ENCODE data around the gene HNRNPA1. TPM values are rescaled to one million over a fixed set of nuclear protein-coding genes. Genes with fewer than 3 reads are reported as not detected.

The HNRNPA1 gene
- total and polyA plus RNA-seq, 11 donors = 129 to 735 (median 396) TPM

GRCh38 chr12:54258201-54258681, 22.3 kb upstream of the HNRNPA1 start:
- no peak for DNase-seq
- Histone ChIP-seq H3K4me1 (peaks cover 2 to 64% (median 48%) of the 10 kb centered on the region in 12 donors), H3K27ac (peak overlapping the region; percentile 15 to 97 (median 81)), H3K4me3 (peak overlapping the region in 4 of 12 donors; percentile 50 to 59 (median 54)), H3K36me3 (peaks cover 0 to 45% (median 34%) of the 10 kb centered on the region in 9 donors), H3K9me3 (no peaks in the 10 kb centered on the region), H3K27me3 (no peaks in the 10 kb centered on the region)
- TF ChIP-seq, protein P1, sequence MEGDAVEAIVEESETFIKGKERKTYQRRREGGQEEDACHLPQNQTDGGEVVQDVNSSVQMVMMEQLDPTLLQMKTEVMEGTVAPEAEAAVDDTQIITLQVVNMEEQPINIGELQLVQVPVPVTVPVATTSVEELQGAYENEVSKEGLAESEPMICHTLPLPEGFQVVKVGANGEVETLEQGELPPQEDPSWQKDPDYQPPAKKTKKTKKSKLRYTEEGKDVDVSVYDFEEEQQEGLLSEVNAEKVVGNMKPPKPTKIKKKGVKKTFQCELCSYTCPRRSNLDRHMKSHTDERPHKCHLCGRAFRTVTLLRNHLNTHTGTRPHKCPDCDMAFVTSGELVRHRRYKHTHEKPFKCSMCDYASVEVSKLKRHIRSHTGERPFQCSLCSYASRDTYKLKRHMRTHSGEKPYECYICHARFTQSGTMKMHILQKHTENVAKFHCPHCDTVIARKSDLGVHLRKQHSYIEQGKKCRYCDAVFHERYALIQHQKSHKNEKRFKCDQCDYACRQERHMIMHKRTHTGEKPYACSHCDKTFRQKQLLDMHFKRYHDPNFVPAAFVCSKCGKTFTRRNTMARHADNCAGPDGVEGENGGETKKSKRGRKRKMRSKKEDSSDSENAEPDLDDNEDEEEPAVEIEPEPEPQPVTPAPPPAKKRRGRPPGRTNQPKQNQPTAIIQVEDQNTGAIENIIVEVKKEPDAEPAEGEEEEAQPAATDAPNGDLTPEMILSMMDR (IDR thresholded peaks at IDR 0.05) = no peak
- no peak for TF ChIP-seq POLR2A (IDR thresholded peaks at IDR 0.05)
- intact Hi-C loops (cut with DNase I) = loop anchor here in 4 of 10 donors (2.0 to 10.0 kb wide), 3 partner anchors 21 to 107 kb away; partner anchors contain the start of genes COPZ1 (in 2 of the 4) and GPR84 (in 2 of the 4)
- peak in 2 of 4 donors; percentile 38 to 51 for ATAC-seq

DNA sequence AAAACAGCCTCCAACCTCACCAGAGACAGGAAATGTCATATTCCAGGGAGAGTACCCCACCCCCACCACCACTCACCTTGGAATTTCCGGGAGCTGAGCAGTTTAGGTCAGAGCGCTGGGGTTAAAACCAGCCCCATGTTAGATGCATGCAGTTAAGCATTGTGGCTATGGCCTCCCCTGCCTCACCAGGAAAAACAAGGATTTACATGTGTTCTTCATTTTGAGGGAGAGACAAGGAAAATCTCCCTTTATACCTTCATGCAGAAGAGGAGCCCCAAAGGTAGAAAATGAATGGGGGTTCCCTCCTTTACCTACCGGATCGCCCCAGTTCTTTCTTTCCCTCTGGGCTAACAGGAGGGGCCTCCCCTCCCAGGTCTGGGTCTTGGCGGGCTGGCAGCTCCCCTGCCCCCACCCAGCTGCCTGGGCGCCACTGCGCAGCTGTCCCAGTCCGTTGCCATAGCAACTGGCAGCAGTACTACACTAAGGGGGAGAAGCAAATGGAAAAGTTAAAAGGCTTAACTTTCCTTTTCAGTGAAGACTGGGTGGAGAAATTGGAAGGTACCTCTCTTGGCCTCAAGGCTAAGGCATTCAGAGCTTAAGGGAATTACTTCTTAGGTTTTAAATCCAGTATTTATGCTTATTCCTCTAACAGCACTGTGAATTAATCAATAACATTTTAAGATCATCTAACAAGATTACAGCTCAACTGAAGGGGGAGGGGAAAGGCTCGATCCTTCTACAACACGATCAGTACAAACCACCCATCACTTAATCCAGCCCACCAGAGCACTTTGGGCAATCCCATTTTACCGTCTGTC, 21.1 kb upstream of the HNRNPA1 start:
- intact Hi-C loops (cut with DNase I) = loop anchor here in 5 of 10 donors (2.0 to 10.0 kb wide), 3 partner anchors 19 to 105 kb away; partner anchors contain the start of genes COPZ1 (in 2 of the 5) and GPR84 (in 2 of the 5)
- peak; percentile 86 to 95 (median 92) for ATAC-seq

DNA sequence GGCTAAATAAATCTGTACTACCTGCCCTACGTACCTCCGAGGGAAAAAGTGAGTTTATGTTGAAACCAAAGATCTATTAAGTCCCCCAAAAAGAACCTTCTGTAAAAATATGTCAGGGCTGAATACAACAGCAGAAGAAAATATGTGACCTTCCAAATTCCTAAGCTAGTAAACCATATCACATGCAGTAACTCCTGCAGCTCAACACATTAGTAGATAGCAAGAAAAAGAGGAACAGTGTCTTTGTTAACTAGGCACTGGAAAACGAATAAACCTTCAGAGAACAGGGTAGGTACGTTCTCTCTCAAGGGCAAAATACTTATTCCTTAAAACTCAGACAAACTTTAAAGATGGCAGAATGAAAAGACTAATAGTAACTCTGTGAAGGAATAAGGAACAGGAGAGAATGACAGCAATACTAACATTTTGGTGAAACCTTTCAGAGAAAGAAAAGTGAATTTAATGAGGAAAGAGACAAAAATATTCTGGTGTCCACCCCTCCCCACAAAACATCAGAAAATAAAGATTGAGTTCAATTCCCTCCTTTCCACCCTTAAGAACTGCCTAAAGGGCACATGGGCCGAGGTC, 18.6 kb upstream of the HNRNPA1 start:
- intact Hi-C loops (cut with DNase I) = loop anchor here in 1 of 10 donors (2.0 kb wide), 1 partner anchor 17 kb away; no protein-coding TSS in a partner anchor
- Histone ChIP-seq H3K36me3 (peaks cover 0 to 8% (median 6%) of the 10 kb centered on the region in 9 donors), H3K4me3 (no peak overlapping the region), H3K27me3 (no peaks in the 10 kb centered on the region), H3K27ac (peak overlapping the region in 9 of 12 donors; percentile 12 to 69 (median 39)), H3K9me3 (no peaks in the 10 kb centered on the region), H3K4me1 (peaks cover 2 to 61% (median 48%) of the 10 kb centered on the region in 12 donors)
- ATAC-seq (no peak), DNase-seq (no peak)
- 42 to 49% (median 43%) methylated on average over 5 of the region's 5 CpGs for WGBS, 4 donors
- TF ChIP-seq, protein P1 (IDR thresholded peaks at IDR 0.05) = no peak
- TF ChIP-seq POLR2A (IDR thresholded peaks at IDR 0.05) = no peak

More for the DNA sequence above, 21.1 kb upstream of the HNRNPA1 start:
- peaks cover 2 to 64% (median 48%) of the 10 kb centered on the region in 12 donors for H3K4me1 ChIP-seq
- TF ChIP-seq, protein P1 (IDR thresholded peaks at IDR 0.05) = no peak
- peak overlapping the region; percentile 7 to 97 (median 81) for H3K27ac ChIP-seq
- peak overlapping the region; percentile 12 to 59 (median 51) for H3K4me3 ChIP-seq
- peaks cover 0 to 33% (median 30%) of the 10 kb centered on the region in 9 donors for H3K36me3 ChIP-seq
- H3K9me3 ChIP-seq = no peaks in the 10 kb centered on the region
- 3 to 6% (median 5%) methylated on average over 11 of the region's 11 CpGs for WGBS, 4 donors
- peak; percentile 79 to 85 (median 85) for DNase-seq
- H3K27me3 ChIP-seq = no peaks in the 10 kb centered on the region
